ENCODE data around the gene PTPRG.

The PTPRG gene

GRCh38 chr3:61808526-61808925 is 247.2 kb downstream of the PTPRG start:
- no peak for DNase-seq

GRCh38 chr3:61808999-61809398 is 247.6 kb downstream of the PTPRG start:
- no peak for DNase-seq

DNA sequence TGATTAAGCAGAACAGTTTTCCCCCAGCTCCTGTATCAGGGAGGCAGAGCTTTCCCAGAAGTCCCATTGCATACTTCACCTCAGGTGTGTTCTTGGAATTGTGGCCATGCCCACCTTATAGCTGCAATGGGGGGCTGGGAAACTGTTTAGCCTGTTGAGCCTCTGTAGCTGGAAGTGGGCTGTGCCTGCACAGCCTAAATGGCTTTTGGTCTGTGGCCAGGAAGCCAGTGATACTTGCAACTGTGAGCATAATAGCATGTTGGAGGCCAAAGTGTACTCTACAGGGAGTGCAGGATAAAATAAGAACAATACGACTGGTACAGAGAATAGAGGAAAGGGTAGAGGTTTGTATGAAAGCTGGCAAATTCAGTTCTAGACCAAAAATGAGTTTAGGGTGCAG is 248.5 kb downstream of the PTPRG start:
- DNase-seq = no peak

GRCh38 chr3:61810953-61811497 is 249.7 kb downstream of the PTPRG start:
- no peak for DNase-seq

DNA sequence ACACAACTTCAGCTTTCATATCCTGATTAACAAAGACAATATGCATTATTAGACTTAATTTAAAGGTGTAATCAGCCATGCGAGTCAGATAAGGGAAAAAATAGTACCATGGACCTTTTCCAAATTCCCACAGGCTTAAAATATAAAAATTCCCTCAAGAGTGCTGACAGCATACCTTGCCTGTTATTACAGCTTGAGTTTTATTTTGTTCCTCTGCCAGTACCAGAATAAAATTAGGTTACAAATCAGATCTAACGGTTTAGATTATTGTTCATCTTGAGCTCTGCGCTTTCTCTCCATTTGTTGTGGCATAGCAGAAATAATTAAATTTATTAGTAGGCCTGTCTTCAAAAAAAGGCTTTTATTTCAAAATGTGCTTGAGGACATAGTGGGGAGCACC is 250.3 kb downstream of the PTPRG start:
- DNase-seq = no peak

DNA sequence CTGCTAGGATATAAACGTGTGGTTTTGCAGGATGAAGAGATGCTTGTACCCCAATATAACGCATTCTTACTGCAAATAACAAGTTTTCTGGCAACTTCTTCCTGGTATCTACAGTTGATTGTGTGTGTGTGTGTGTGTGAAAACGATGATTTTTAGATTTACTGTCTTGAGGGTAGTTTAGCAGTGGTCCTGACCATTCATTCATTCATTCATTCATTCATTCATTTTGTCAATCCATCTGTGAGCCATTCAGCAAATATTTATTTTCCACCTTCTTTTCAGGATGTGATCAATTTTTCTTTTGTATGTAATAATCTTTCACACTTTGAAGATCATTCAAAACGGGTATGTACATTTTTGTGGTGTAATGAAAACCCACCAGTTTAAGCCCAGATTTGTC is 250.7 kb downstream of the PTPRG start:
- no peak for DNase-seq

- peak; percentile 63 for DNase-seq
Observed at GRCh38 chr3:61812517-61812916, 251.1 kb downstream of the PTPRG start.

- no peak for DNase-seq
Observed at GRCh38 chr3:61813636-61814035, 252.3 kb downstream of the PTPRG start.

DNA sequence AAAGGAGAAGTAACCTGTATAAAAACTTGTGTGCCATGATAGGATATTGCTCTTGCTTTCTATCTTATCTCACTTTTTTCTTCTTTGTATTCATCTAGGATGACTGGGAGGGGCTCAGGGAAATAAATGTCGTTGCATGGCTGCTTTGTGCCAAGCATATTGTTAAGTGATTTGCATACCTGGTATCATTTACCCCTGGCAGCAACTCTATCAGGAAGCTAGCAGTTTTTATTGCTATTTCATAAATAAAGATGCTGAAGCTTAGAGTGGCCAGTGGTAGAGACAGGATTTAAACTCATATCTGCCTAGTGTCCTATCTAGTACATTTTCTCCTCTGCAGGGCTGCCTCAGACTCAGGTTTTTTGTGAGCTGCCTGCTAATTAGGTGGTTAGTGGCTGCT is 253.3 kb downstream of the PTPRG start:
- DNase-seq = no peak

DNA sequence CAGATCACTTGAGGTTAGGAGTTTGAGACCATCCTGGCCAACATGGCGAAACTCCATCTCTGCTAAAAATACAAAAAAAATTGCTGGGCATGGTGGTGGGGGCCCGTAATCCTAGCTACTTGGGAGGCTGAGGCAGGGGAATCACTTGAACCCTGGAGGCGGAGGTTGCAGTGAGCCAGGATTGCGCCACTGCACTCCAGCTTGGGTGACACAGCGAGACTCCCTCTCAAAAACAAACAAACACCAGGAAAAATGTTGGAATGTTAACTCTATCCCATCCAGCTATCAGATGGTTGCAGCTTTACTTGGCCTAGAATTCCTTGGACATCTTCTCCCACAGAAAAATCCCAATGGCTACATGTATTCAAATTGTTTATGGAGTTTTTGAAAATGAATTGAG is 254.9 kb downstream of the PTPRG start:
- DNase-seq = peak; percentile 15

DNA sequence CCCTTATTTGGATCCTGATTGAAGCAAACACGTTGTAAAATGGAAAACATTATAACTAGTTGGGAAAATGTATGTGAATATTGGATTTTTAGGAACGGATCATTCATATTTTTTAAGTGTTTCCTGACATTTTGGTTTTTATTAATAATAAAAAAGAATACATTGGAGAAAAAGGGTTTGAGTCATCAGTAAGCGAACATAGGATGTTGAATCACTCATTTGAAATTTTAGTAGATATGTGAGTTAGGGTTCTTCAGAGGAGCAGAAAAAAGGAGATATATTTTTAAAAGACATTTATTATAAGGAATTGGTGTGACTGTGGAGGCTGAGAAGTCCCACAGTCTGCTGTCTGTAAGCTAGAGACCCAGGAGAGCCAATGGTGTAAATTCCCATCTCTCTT is 258.5 kb downstream of the PTPRG start:
- peak; percentile 17 for DNase-seq

DNA sequence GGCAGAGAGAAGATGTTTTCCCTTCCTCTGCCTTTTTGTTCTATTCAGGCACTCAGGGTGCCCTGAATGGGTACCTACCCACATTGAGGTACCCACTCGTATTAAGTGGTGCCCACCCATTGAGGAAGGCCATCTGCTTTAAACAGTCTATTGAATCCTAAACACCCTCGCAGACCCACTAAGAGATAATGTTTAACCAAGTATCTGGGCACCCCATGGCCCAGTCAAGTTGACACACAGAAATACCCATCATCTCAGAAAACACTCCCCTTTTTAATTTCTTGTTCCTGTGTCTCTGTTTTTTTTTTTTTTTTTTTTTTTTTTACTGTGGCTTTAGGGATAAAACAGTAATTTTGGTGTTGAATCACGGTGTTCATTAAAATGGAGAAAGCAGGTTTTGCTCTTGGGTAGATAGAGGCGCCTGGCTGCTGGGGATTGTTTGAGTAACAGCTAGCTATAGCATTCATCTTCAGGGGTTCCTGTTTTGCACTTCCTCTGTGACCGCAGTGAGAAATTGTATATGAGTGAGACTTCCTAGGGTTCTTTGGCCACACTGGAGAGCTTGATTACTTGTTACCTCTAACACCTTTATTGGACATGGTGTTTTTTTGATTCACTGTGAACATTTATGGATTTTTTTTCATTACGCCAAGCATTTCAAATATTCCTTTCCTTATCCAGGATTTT is 259.1 kb downstream of the PTPRG start:
- no peak for DNase-seq

DNA sequence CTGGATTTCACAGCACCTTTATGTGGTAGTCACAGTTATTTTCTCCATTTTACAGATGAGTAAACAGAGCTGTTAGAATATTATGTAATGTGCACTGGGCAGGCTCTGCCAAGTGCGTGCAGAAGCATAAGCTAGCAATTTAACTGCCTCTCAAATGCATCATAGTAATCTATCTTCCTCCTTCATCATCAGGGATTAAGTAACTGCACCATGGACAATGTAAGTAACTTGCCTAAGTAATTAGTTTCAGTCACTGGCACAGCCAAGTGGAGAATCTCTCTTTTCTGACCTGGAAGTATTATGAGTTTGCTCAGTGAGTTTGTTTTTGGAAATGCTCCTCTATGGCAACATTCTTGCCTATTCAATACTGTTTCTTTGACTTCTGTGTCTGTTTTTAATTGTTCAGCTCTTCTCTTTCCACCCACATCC is 260.5 kb downstream of the PTPRG start:
- peak; percentile 23 for DNase-seq

DNA sequence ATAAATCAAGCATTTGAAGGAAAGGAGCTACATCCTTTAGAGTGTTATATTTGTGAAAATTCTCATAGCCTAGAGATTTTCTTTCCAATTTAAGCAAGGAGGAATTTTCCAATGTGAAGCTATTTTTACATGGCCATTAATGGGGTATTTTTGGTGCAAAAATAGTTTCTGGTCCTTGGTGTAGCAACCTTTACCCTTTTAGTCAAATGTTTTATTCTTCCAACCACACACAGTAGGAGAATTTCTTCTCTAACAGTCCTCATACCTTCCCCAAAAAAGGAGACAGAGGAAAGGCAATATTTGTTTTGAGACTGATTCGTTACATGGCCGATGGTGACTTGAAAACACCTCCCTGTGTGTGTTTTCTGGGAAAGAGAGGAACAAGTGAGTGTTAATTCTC is 261.2 kb downstream of the PTPRG start:
- DNase-seq = no peak

GRCh38 chr3:61824553-61825135 is 263.3 kb downstream of the PTPRG start:
- DNase-seq = no peak

GRCh38 chr3:61826161-61826560 is 264.8 kb downstream of the PTPRG start:
- no peak for DNase-seq

DNA sequence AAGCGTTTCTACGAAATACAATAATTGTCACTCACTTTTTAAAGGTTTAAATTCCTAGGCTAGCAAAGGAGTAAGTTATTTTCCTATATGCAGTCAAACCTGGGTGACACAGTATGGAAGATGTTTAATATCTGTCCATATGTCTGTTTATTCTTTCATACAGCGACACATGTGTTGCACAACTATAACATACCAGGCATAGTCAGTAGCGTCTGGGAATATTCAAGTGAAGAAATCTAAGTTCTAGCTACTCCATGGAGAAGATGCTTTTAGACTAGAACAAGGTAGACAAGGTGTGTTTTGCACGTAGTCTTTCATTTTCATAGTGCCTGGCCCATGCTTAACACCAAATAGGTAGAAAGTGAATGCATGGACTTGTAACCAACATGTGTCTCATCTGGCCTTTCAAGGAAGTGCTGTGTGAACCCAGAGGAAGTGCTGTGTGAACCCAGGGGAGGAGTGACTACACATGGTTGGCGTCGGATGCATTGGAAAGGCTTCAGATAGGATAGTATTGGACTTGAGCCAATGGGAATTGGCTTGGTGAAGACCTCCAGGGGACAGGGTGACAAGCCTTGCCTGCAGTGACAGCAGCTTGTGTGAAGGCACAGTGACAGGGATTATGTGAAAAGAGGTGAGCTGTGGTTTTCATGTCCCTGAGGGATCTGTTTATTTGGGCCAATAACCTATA is 267.0 kb downstream of the PTPRG start:
- DNase-seq = no peak

DNA sequence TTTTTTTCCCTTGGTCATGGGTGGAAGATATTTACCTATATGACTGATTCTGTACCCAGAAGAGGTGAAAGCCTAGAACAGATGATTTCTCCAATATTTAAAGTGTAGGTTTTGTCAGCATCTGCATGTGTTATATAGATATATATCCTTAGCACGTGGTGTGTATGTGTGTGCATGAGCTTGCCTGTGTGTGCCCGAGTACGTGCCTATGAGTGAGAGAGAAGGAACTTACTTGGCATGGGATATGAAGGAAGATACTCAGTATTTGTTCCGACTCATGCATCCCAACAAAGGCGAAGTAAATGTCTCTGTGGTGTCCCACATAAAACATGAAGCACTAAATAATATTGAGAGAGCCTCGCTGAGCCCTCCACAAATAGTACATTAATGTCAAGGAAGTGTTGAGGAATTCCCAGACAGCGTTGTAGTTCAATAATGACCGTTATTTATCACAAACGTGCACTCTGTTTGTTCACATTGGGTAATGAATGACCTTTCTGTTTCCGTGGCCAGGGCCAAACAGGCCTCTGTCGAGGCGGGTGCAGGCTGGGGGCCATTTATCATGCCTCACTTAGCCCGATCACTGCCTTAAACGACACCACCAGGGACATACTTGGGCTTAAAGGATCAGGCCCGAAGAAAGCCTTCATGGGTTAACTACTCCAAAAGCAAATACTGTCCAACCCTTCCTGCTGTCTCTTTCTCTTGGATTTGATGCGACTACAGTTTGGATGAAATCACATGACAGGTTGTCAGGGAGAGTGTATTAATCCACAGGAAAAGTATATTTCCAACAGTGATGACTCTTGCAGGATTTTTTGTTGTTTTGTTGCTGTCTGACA is 267.7 kb downstream of the PTPRG start:
- no peak for DNase-seq

DNA sequence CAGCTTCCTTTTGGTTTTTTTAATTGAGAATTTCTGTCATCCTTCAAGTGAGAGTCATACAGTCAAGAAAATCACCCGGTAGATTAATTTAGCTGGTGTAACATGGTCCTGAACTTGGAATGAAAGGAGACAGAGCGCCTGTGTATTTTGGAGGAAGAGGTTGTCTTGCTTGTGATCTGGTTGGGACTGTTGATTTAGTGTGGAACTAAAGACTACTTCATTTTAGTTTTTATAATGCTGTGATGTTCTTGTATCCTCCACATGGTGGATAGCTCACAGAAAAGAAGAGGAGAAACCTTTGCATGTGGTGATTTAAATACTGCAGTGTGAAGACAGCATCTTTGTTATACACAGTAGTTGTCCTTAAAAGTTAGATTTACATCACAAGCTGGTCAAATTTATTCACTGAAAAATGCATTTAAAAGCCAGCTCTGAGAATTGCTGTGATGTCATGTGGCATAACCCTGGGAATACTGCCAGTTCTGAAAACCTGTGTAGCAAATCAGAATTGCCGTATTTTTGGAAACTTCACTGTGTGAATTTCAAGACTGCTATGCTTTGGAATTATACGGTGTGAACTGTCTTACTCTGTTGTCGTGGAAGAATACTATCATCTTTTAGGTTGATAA is 268.5 kb downstream of the PTPRG start:
- no peak for DNase-seq

DNA sequence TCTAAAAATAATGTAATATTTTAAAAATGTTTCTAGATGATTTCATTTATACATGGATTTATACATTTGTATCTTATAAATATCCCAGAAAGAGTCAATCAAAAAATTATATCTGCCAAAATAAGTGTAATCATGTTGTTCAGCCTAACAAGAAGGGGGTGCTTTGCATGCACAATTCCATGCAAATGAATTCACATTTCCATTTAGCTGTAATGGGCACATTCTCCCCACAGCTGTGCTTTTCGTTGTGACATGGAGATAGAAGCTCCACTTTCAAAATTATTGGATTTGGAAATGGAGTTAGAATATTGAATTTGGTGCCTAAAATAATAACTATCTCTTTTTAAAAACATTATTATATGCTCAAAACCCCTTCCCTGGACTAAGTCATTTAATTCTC is 270.6 kb downstream of the PTPRG start:
- no peak for DNase-seq

DNA sequence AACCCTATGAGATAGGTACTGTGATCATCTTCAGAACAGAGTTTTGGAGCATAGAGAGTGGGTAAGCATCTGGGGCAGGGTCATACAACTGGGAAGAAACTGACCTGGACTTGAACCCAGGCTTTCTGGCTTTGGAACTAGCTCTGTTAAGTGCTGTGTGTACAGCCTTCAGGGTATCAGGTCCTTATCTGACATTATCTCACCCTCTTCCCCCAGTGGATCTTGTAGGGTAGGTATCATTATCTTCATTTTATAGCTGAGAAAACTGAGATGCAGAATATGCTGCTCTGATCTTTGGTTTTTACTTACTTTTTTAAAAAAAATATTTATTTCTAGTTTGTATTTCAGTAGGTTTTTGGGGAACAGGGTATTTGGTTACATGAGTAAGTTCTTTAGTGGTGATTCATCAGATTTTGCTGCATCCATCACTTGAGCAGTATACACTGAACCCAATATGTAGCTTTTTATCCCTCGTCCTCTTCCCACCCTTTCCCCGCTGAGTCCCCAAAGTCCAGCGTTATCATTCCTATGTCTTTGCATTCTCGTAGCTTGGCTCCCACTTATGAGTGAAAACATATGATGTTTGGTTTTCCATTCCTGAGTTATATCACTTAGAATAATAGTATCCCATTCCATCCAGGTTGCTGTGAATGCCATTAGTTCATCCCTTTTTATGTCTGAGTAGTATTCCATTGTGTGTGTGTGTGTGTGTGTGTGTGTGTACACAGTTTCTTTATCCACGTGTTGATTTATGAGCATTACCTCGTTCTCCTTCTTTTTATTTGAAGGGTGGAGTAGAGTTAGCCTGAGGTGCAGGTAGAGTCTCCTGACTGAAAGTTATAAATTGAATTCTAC is 271.2 kb downstream of the PTPRG start:
- peak; percentile 16 for DNase-seq

- no peak for DNase-seq
Observed at GRCh38 chr3:61839256-61839655, 277.9 kb downstream of the PTPRG start.
